HG02678 (cell line): Measurements from ENCODE around the gene ZNF232.
"Not testable (repeated sequence)": the region's sequence is repeated elsewhere in the genome, so short reads cannot be mapped to it uniquely, and the experiment has no call there.

Experiments
- ATAC-seq: cut with Tn5 transposase; IDR thresholded peaks from one replicate; pipeline ENCODE4 v1.9.1; 2021; ENCODE audit warnings: mild to moderate bottlenecking, moderate library complexity; ENCODE audit not compliant: unreplicated experiment

Gene ZNF232

GRCh38 chr17:5111402-5112204 lies at the start of gene ZNF232:
Gene ZNF232, minus strand, starts transcription at chr17:5111878. Its CDS starts 56 bp downstream, at chr17:5111822.
- peak; percentile 95 for ATAC-seq

- ATAC-seq: not testable (repeated sequence)
Measured at GRCh38 chr17:5160702-5161101, 49.0 kb upstream of the ZNF232 start.

- not testable (repeated sequence) for ATAC-seq
Measured at GRCh38 chr17:5146122-5146521, 34.4 kb upstream of the ZNF232 start.

- not testable (repeated sequence) for ATAC-seq
Measured at GRCh38 chr17:5142877-5143276, 31.2 kb upstream of the ZNF232 start.

GRCh38 chr17:5139458-5139732 lies 27.7 kb upstream of the ZNF232 start:
- no peak for ATAC-seq

DNA sequence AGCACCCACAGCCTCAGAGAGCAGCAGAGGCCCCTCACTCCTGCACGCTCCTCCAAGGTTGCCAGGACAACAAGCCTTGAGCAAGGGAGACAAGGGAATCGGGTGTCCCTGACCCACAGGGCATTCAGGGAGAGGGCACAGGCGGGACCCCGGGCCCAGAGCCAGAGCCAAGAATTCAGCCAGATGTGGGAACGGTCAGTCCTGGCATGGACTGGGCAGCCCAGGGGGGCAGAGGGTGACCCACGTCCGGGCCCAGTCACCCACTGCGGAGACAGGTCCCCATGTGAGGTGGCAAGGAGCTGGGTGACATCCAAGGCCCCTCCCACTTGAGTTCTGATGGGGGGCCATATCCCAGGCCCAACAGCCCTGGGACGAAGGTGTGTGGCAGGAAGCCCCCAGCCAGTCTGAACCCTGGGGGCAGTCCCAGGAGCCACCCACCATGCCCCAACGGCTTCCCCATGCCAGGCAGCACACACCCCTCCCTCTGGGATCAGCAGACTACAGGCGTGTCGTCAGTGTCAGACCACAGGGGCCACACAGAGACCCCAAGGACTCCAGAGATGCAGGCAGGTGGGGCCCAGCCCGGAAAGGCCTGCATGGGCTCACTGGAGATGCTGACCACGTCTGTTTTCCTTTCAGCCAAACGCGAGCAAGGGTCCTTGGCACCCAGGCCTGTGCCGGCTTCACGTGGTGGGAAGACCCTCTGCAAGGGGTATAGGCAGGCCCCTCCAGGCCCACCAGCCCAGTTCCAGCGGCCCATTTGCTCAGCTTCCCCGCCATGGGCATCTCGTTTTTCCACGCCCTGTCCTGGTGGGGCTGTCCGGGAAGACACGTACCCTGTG lies 27.2 kb upstream of the ZNF232 start:
- no peak for ATAC-seq

- not testable (repeated sequence) for ATAC-seq
Measured at GRCh38 chr17:5138198-5138544, 26.5 kb upstream of the ZNF232 start.

DNA sequence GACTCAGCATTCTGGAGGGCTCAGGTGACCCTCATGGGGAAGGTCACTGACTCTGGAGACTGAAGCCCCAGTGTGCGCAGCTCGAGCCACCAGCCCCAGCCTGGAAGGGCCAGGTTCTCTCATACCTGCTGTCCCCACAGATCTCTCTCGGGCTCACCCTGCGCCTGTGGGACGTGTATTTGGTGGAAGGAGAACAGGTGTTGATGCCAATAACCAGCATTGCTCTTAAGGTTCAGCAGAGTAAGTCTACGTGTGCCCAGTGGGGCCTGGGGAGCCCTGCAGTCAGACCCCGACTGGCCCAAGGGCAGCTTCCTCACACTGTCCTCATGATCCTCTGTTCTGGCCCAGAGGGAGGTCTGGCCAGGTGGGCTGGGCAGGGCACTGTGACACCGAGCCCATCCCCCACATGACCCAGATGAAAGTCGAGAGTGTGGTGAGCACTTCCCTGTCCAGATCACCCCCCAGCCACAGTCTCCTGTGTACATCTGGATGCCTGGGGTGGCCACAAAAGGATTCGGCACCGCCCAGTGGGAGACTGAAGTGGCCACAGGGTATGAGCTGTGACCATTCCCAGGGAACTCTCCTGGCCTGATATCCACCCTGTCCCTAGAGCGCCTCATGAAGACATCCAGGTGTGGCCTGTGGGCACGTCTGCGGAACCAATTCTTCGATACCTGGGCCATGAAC lies 26.0 kb upstream of the ZNF232 start:
- not testable (repeated sequence) for ATAC-seq

DNA sequence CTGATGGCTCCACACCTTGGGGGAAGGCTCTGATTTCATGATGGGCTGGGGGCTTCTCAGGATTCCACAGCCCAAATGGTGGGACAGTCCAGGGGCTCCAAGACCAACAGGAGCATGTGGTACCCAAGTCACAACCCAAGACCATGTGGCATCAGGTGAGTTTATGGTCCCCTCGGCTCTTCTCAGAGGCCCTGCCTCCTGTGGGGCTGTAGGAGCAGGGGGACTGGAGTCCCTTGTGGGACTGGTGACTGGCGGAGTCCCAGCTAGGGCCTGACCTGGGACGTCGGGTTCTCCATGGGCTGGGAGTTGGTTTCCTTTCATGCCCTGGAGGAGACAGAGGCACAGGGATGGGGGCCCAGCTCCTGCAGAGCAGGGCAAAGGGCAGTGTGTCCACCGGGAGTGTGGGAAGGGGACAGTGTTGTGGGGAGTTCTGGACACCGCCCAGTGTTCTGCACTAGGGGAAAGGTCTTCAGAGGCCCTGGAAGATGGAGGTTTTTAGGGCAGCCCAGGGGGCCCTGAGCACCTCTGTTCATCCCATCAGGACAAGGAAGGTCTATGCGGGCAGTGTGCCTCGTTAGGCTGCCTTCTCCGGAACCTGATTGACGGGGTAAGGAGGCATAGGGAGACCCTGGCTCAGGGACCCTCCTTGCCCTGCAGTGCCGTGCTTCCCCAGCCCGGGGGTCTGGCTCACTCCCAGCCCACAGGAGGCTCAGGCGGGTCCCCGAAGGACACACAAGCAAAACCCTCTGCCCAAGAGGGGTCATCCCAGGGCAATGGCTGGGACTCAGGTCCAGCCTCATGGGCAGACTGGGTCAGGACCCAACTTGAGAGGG lies 25.1 kb upstream of the ZNF232 start:
- ATAC-seq: not testable (repeated sequence)

DNA sequence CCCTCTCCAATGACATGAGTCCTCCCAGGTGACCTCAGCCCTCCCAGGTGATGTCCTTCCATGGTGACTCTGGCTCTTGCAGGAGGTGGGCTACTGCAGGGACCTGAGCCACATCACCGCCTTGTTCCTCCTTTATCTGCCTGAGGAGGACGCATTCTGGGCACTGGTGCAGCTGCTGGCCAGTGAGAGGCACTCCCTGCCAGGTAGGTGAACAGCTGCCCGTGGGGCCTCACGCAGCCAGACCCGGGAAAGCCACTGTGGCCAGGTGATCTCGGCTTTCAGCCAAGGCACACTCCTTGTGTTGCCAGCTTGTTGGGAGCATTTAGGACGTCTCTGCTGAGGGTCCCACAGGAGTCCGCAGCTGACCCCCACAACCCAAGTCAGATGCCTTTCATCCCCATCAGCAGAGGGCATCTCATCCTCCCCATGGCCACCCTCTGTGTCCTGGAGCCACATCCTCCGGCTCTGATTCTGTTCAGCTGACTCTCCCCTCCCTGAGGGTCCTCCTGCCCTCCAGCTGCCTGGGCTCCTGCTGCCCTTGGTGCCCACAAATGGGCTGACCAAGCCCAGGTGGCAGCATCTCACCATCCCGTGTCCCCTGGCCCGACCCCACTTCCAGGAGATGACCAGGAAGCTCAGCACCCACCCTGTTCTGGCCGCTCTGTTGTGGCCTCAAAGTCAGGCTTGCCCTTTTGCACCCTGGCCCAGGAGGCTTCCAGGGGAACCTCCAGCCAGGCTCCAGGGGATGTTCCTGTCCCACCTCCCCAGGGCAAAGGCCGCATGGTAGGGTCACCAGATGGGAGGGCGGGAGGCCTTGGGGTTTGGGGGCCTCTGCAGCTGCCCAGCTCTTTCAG lies 24.3 kb upstream of the ZNF232 start:
- no peak for ATAC-seq

GRCh38 chr17:5135131-5135712 lies 23.5 kb upstream of the ZNF232 start:
- ATAC-seq: not testable (repeated sequence)

DNA sequence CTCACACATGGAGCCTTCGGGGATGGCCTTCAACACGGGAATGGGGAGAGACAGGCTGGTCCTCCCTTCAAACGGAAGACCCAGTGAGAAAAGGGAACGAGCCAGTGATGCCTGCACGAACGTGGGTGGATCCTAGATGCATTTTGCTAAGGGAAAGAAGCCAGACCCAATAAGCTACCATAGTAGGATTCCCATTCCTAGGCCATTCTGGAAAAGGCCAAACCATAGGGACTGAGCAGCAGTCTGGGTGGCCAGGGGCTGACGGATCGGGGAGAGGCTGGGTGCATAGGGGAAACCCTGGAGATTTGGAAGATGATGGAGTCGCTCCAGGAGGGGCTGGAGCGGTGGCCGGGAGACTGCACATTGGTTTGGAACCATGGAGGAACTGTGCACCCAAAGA lies 22.9 kb upstream of the ZNF232 start:
- ATAC-seq: not testable (repeated sequence)

- ATAC-seq: not testable (repeated sequence)
Measured at GRCh38 chr17:5133961-5134360, 22.3 kb upstream of the ZNF232 start.

- ATAC-seq: no peak
Measured at GRCh38 chr17:5133311-5133710, 21.6 kb upstream of the ZNF232 start.

- ATAC-seq: not testable (repeated sequence)
Measured at GRCh38 chr17:5132503-5133225, 21.0 kb upstream of the ZNF232 start.

GRCh38 chr17:5131799-5132502 lies 20.3 kb upstream of the ZNF232 start:
- not testable (repeated sequence) for ATAC-seq

GRCh38 chr17:5131146-5131715 lies 19.6 kb upstream of the ZNF232 start:
- no peak for ATAC-seq

GRCh38 chr17:5130687-5131086 lies 19.0 kb upstream of the ZNF232 start:
- not testable (repeated sequence) for ATAC-seq
